HT-29 (cell line): Measurements from ENCODE around the gene PRKCZ. TPM values are rescaled to one million over a fixed set of nuclear protein-coding genes. Genes with fewer than 3 reads are reported as not detected.

Experiments used
- DNase-seq: peaks from one replicate; pipeline ENCODE4 v3.0.0-alpha.2; 2015; ENCODE audit warnings: low spot score
- total RNA-seq: library from RNA; depleted of rRNA; stranded (reverse); fragments of >200 nt; shearing (Covaris generic); gene quantifications from 2 replicates; pipeline ENCODE4 v1.2.3, GENCODE V29; 2014

Gene PRKCZ
- total RNA-seq, 1 experiment from 2014 or later: 67.4 TPM

DNA sequence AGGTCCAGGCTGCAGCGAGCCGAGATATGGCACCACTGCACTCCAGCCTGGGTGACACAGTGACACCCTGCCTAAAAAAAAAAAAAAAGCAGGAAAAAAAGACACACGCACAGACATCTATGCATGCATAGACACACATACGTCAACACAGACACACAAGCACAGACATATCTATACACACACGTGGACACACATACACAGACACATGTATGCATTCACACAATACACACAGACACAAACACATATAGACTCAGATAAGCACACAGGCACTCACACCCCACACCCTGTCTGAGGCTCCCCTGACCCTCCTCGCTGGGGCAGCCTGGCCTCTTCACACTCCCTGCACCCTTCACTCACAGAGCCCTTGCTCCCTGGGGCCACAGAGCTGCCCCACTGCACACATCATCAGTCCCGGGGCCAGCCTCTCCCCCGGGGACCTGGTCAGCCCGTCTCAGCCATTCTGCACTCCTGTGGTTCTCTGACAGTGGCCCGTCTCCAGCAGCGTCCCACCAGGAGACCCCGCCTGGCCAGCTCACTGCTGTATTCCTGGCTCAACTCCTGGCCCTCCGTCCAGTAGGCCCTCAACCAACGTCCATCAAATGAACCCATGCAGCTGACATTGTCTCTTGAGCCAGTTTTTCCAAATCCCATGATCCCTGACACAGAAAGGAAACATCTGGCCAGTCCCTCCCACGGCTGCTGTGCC is 4.6 kb upstream of the PRKCZ start:
- no peak for DNase-seq

DNA sequence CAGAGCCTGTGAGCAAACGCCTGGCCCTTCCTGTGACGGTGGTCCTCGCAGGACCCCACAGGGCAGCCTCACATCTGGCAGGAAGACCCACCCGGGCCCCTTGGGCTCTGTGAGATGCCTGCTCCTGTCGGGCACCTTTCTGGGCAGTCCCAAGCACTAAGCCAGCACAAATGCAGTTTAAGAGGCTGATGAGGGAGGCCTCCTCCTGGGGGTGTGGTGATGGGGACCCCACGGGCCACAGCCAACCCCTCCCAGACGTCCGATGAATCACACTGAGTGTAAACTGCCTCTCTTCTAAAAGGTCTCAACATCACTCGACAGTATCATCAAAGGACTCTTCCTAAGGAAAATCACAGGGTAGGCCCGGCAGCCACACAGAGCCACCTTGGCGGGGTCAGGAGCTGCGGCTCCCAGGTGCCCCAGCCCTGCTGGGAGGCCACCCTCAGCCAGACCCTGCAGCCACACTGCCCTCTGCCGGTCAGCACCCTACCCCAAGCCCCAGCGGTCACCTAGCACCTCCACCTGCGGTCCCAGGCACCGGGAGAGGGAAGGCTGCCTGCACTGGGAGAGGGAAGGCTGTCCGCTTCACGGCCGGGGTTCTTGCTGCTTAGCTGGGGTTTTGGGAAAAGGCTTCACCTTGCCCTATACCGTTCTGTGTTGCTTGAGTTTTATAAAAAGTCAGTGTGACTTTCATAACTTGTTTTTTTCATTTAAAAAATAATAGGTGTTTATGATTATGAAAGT is 3.9 kb upstream of the PRKCZ start:
- DNase-seq: peak; percentile 83

DNA sequence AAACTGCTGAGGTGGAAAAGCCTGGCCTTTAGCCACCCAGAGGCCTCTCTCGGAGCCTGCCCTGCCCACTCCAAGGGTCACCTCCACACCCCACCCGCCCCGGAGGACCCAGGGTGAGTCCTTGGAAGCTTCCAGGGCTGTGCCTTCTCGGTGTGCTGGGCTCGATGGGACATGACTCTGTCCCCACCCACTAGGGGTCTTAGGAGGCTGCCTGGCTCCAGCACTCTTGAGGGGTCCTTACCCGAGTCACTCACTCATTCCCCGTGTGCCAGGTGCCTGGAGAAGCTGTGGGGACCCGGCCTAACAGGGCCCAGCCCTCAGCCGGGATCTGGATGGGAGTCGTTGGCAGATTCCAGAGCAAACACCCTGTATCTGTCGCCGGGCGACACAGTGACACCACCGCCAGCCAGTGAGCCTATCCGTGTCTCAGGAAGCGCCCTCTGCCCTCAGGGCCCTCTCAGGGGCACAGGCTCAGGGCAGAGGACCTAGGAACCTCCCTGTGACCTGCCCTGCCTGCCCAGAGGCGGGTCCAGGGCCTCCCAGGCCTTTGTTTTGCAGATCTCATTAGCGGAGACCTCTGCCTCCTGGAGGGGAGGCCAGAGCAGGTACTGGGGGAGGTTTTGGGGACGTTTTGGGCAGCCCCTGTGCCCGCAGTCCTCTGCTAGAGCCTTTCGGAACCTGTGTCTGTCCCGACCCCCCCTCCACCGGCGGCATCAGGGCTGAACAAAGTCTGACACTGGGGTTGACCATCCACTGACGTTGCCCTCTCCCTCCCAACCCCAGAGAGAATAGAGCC is 3.1 kb upstream of the PRKCZ start:
- DNase-seq: no peak

DNA sequence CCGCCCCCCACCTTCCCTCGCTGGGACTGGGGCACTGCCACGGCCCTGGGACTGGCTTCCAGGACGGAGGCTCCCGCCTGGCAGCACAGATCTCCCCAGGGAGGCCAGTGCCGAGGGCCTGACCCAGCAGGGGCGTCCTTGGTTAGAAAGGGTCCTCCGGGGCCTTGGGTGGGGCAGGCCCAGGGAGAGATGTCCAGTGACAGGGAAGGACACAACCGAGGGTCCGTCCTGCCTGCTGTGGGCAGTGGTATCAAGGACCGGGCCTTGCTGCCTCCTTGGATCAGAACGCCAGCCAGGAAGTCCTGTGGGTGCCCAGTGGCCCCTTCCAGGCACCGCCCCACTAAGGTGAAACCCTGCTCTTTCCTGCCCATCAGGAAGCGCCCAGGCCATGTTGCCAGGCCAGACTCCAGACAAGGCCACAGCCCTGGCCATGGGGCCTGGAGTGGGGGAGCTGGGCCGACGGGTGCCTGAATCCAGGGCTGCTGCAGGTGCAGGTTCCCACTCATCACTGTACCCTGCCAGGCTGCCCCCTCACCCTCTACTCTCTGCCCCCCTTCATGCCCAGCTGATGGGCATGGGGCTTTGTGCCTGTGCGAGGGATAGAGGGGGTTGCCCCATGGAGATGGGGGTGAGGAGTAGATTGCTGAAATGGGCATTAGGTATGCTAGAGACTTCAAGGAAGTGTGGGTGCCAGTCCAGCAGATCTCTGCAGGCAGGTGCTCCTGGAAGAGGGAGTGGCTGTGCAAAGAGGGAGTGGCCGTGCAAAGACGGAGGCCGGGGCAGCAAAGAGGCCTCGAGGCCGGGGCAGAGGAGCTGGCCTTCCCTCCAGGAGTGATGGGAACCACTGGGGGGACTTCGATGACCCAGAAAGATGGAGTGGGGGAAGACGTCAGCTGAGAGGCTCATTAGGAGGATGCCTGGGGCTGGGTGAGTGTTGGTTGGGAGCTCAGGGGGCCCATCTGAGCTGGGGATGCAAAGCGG is 2.2 kb upstream of the PRKCZ start:
- DNase-seq: no peak

DNA sequence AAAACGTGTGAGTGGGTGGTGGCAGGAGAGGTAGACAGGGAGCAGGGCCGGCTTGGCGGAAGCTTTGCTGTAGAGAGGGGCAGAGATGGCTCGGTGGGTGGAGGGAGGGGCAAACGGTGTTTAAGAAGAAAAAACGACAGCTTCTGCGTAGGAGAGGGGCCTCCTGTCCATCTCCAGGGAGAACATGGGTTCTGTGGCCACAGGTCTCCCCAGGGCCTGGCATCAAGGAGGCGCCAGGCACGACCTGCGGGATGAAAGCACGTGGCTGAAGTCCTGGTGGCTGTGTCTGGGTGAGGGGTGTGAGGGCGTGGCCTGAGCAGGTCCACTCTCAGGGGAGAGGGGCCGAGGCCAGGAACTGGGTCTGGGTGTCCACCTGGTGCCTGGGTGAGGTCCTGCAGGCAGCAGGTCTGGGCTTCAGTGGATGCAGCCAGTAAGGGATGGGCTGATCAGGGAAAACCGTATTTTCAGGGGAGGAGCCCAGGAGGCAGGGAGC is 940 bp upstream of the PRKCZ start:
- DNase-seq: peak; percentile 74

DNA sequence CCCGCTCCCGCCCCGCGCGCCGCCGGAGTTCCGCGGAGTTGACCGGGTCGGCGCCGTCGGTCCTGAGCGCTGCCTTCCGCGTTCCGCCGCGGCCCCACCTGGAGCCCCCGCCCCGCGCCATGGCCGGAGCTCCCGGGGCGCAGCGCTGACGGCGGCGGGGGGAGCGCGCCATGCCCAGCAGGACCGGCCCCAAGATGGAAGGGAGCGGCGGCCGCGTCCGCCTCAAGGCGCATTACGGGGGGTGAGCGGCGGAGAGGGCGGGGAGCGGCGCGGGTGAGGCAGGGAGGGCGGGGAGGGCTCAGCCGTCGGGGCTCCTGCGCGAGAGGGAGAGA is 216 bp downstream of the PRKCZ start:
- peak; percentile 28 for DNase-seq

DNA sequence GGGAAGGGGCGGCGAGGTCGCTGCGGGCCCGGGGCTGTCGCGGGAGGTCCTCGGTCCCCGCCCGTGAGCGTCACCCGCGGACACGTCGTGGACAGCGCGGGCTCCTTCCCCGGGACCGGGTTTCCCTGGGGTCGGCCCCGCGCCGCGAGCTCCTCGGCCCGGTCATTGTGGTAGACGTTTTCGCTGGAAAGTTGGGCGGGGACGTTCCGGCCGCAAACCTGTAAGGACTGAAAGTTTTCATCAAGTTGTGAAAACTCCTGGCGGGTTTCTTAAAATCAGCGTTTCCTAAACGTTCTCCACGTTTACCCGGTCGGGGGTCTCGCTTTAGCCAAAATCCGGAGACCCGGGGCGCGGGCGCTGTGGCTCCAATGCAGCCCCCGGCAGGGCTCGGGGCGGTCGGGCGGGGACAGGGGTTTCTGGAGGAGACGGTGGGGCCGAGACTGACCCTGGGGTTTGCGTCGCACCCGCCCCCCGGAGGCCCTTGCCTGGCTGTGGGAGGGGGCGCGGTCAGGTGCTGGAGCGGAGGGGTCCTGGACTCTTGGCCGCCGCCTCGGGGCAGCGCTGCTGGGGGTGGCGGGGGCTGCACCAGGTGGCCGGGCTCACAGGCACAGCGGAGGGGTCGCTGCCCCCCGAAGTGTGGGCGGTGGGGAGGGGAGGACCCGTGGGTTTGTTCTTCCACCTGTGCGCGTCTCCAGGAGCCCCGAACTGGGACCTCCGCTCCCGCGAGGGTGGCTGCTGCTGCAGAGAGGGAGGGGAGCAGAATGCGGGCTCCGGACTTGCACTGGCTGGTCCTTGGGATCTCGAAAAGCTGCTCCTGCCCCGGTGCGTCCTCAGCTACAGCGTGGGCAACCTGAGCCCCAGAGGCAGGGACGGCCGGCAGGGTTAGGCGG is 827 bp downstream of the PRKCZ start:
- DNase-seq: no peak

DNA sequence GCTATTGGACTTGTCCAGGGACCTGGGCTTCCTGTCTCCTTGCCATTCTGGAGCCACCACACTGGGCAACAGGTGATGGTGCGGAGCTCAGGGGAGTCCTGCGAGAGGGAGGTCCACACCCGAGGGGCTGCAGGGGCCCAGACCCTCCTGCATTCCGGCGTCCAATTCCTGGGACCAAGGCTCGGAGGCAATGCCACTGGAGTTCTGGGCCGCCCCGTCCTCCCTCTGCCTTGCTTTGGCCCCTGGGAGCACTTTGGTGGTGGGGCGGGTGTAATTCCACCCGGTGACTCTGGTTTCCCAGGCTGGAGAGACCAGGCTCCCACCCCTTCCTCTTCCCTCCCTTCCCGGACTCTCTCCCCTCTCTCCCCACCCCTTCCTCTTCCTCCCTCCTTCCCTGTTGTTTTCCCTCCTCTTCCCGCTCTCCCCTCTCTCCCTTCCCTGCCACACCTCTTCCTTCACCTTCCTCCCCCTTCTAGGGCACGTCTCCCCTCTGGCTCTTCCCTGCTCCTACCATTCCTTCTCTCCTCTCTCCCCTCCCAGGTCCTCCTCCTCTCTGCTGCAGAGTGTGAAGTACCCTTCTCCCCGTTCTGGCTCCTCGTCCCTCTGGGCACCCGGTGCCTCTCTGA is 2.0 kb downstream of the PRKCZ start:
- DNase-seq: no peak

DNA sequence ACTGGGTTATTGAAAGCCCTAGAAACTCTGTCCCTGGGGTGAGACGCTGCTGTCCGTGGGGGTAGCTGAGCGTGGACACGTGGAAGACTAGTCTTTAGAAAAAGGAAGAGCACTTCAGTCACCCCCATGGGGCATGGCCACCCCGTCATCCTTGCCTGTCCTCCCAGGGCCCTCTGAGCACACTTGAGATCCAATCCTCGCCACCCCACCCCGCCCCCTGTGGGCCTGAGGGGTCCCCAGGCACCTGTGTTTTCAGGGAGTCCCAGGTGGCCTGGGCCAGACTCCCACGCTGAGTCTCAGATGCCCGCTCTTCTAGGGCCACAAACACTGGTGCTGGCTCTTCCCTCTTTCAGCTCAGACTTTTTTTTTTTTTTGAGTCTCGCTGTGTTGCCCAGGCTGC is 2.5 kb downstream of the PRKCZ start:
- no peak for DNase-seq

DNA sequence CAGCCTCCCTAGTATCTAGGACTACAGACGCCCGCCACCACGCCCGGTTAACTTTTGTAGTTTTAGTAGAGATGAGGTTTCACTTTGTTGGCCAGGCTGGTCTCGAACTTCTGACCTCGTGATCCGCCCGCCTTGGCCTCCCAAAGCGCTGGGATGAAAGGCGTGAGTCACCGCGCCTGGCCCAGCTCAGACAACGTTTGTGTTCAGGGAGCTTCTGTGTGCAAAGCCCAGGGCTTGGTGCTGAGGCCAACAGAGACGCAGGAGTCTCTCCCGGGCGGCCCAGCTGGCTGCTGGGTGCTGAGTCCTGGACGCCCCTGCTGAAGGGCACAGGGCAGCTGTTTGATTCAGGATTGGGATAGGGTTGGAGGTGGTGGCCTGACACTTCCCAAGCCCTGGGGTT is 3.0 kb downstream of the PRKCZ start:
- no peak for DNase-seq

DNA sequence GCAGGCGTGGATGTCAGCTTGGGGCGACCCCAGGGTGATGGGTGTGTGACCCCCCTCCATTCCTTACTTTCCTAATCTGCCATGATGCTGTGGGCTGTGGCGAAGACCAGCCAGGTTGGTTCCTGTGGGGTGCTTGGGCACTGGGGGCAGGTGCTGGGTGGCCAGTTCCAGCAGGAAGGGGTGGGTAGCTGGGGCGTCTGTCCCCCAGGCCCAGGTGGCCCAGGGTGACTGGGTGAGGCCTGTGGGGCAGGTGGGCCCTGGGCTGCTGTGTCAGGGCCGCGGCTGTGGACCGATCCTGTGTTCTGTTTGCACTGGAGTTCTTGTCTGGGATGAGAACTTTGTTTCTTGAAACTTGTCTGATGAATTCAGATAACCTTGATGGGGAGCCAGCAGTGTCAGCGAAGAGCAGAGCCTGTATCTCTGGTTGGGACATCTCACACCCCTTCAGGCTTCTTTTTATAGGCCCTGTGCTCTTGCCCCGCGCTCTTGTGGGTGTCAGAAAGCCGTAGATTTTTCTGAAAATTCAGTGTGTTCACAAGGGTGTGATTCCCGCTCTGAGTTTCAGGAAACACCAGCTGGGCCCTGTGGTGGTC is 3.7 kb downstream of the PRKCZ start:
- DNase-seq: no peak

DNA sequence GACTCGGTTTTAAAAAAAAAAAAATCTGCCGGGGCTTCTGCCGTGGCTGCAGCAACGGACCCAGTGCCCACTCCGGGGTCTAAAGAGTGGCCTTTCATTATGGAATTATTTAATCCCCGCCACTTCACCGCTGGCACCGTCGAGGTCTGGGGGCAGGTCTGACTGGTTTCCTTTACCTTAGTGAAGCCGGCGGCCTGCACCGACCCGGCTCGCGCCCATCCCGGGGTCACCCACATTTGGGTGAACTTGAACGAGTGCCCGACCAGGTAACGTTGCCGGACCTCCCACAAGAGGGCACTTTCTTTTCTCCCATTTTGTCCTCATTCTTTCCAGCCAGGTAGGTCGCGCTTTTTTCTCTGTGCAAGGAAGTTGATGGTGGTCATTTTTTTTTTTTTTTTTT is 4.3 kb downstream of the PRKCZ start:
- no peak for DNase-seq

DNA sequence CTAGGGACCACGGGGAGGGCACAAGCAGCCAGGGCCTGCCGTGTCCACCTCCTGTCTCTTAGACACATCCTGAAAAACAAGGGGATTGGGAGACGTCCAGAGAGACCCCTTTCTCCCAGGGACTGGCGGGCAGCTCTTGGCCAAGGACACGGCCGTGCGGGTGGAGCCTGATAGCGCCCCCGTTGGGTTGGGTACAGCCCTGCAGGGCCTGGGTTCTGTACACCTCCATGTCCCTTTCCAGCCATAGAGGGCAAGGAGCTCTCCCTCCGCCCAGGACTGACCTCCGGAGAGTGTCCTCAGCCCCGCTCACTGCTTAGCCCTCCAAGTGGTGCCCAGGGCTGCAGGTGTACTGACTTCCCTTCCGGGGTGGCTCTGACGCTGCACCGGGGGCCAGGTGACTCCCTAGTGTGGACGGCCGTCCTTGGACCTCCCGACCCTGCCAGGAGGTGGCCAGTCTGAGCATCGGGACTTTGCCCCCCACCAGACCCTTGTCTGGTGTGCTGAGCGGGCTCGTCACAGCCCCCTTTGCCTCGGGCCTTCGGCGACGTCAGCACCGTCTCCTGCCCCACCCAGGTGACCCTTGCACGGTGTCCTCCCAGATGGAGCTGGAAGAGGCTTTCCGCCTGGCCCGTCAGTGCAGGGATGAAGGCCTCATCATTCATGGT is 5.8 kb downstream of the PRKCZ start:
- DNase-seq: no peak

DNA sequence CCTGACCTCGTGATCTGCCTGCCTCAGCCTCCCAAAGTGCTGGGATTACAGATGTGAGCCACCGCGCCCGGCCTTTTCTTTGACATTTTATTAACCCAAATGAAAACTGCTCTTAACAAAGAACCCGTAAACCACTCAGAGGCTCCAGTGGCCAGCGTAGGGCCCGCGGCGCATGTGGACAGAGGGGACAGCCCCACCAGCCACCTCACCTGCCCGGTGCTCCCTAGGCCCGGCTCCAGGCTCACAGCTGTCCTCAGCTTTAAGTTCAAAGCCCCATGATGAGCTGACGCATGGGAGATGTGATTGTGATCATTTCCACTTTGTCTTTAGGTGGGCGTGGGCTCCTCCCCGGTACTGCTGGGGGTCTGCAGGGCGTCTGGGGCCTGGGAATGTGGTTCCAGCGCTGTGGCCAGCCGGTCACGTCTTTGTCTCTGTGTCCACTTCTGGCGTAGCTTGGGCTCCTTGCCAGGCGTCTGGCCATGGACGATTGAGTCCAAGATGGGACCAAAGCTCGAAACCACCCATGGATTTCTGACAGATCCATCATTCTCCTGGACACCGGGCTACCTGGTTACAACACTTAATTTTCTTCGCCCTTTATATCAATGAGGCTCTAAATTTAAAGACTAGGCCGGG is 6.9 kb downstream of the PRKCZ start:
- DNase-seq: no peak

DNA sequence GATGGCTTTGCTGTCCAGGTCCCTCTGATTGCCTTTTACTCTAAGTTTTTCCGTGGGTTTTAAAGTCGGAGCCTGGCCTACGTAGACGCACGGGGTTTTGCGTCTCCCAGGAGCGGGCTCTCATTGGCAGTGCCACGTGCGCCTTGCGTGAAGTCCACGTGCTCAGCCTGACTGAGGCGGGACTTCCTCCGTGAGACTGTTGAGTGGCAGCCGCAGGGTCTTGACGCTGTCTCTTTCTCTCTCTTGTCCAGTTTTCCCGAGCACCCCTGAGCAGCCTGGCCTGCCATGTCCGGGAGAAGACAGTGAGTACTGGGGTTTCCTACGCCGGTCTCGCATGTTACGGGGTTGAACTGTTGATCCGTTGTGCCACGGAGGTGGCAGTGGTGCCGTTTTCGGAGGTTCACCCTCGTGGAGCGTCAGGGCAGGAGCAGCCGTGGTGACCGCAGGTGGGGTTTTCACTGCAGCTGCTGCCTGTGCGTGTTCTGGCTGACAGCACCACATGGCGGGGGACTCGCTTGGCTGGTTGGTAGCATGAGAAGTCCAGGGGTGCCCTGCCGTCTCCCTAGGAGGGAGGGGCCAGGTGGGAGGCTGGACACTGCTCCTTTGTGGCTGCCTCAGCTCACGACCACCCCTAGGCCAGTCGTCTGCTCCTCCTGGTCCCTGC is 9.2 kb downstream of the PRKCZ start:
- DNase-seq: no peak

DNA sequence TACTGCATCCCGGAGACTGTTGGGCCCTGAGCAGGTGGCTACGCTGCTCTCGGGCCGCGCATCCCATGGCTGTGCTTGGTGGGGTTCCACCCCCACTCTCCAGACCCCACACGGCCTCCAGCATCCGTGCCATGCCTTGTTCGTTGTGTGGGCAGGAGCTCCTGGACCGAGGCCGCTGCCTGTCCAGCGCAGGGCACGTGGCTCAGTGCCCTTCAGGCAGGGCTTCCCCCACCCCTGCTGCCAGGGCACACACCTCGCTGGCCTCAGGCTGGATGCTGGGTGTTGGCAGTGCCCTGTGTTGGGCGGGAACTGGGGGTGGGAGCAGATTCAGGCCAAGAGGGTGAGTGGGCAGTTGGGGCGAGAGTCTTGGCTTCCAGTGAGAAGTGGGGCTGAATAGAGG is 9.9 kb downstream of the PRKCZ start:
- no peak for DNase-seq

DNA sequence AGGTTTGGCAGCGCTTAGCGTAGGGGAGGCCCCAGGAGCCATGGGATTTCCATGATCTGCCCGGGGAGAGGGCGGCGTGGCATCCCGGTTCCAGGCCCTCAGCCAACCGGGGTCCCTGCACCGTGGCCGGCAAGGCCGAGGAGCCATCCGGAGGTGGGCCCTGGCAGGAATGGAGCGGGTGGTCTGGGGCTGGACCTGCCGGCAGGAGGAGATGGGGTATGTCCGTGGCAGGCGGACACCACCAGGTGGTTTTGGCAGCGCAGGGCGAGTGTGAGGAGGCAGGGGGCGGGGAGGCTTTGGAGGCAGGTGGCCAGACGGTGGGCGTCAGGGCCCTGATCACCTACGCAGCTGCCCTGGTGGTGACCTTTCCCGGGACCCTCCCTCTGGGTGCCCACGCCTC is 10.3 kb downstream of the PRKCZ start:
- no peak for DNase-seq
